ENCODE results near the gene SNRNP70. TPM values are rescaled to one million over a fixed set of nuclear protein-coding genes. Genes with fewer than 3 reads are reported as not detected.

The SNRNP70 gene
- total RNA-seq, 1 donor from 2014 or later: 203 TPM

DNA sequence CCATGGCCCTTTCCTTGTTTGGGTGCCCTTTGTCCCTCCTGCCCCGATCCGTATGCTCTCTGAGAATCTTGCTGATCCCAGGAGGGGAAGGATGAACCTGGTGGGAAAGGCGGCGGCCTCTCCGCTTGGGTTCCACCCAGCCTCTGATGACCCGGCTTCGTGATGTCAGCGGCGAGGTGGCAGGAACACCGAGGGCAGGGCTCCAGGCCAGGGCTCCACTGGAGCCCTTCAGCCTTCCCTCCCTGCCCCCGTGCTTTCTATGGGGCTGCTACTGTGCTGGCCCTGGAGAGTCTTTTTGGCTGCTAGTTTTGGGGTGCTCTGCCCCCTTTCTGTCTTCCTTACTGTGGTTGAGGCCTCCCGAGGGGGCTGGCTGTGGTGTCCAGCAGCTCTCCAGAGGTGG is 17.1 kb downstream of the SNRNP70 start:
- H3K27ac Mint-ChIP-seq (ENCODE audit: unreplicated experiment): no peak overlapping the region

DNA sequence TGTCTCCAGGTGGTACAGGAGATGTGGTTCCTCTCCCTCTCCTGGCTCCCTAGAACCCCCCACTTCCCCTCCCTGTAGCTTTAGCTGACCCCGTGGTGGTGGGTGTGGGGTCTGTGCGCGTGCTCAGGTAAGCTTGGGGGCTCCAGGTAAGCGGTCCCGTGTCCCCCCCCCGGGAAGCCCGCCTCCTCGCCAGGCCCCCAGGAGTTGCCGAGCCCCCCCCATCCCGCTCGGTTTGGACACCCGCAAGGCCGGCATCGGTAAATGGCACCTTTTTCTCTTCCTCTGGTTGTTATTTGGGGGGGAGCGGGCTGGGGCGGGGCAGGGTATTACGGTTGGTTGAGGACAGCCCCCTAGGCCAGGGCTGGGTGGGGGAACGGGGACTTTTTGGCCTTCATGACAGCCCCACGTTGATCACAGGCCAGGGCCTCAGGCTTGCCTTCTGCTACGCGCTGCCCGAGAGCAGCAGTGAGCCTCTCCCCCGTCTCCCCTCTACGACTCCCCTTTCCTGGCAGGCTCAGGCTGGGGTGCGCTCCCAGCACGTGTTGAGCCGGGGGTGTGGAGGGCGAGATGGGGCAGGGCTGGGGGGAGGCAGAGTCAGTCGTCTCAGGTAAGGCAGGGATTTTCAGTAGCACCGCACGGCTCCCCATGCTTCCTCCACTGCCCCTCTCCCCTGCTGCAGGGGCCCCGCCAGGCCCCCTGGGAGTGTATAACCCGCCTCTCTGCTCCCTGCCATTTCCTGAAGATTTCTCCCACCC is 18.3 kb downstream of the SNRNP70 start:
- Mint-ChIP-seq H3K27me3 (ENCODE audit: unreplicated experiment) (peaks cover 6% of the 10 kb centered on the region), H3K36me3 (ENCODE audit: low read depth, unreplicated experiment) (peaks cover 32% of the 10 kb centered on the region), H3K4me1 (ENCODE audit: unreplicated experiment) (peaks cover 7% of the 10 kb centered on the region), H3K9me3 (ENCODE audit: unreplicated experiment) (no peaks in the 10 kb centered on the region), H3K27ac (ENCODE audit: unreplicated experiment) (no peak overlapping the region), H3K4me3 (ENCODE audit: unreplicated experiment) (no peak overlapping the region)
- DNase-seq (ENCODE audit: low spot score): no peak
- TF ChIP-seq, protein P1, sequence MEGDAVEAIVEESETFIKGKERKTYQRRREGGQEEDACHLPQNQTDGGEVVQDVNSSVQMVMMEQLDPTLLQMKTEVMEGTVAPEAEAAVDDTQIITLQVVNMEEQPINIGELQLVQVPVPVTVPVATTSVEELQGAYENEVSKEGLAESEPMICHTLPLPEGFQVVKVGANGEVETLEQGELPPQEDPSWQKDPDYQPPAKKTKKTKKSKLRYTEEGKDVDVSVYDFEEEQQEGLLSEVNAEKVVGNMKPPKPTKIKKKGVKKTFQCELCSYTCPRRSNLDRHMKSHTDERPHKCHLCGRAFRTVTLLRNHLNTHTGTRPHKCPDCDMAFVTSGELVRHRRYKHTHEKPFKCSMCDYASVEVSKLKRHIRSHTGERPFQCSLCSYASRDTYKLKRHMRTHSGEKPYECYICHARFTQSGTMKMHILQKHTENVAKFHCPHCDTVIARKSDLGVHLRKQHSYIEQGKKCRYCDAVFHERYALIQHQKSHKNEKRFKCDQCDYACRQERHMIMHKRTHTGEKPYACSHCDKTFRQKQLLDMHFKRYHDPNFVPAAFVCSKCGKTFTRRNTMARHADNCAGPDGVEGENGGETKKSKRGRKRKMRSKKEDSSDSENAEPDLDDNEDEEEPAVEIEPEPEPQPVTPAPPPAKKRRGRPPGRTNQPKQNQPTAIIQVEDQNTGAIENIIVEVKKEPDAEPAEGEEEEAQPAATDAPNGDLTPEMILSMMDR (IDR thresholded peaks at IDR 0.05; ENCODE audit: unreplicated experiment): no peak

More for the DNA sequence above, 17.1 kb downstream of the SNRNP70 start:
- Mint-ChIP-seq H3K4me1 (ENCODE audit: unreplicated experiment) (peaks cover 7% of the 10 kb centered on the region), H3K9me3 (ENCODE audit: unreplicated experiment) (no peaks in the 10 kb centered on the region), H3K36me3 (ENCODE audit: low read depth, unreplicated experiment) (peaks cover 38% of the 10 kb centered on the region), H3K4me3 (ENCODE audit: unreplicated experiment) (no peak overlapping the region), H3K27me3 (ENCODE audit: unreplicated experiment) (peaks cover 5% of the 10 kb centered on the region)
- no peak for DNase-seq (ENCODE audit: low spot score)
- TF ChIP-seq, protein P1 (IDR thresholded peaks at IDR 0.05; ENCODE audit: unreplicated experiment): no peak

DNA sequence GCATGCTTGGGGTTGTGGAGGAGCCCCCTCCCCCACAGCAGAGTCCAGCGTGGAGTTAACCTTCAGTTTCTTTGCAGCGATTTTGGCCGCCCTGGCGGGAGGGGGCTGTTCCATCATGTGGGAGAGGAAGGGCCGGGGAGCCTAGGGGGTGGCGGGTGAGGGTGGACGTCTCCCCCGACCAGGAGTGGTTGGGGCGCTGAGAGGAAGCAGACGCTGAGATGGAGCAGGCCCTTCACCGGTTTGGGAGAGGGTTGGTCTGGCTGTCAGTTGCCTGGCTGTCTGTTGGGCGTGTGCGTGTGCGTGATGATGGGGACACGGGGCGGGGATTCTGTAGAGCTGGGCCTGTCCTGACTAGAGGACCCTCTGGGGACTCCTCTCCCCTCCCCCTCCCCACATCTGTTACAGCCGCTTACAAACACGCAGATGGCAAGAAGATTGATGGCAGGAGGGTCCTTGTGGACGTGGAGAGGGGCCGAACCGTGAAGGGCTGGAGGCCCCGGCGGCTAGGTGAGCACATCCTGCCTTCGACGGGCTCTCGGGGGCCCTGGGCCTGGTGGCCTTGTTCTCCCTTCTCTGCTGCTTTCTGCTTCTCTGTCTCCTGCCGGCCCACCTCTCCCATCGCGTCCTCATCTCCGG is 19.1 kb downstream of the SNRNP70 start:
- no peak overlapping the region for H3K27ac Mint-ChIP-seq (ENCODE audit: unreplicated experiment)
- TF ChIP-seq, protein P1 (IDR thresholded peaks at IDR 0.05; ENCODE audit: unreplicated experiment): no peak
- H3K4me1 Mint-ChIP-seq (ENCODE audit: unreplicated experiment): peaks cover 15% of the 10 kb centered on the region
- no peak for DNase-seq (ENCODE audit: low spot score)
- H3K27me3 Mint-ChIP-seq (ENCODE audit: unreplicated experiment): peaks cover 9% of the 10 kb centered on the region
- peaks cover 33% of the 10 kb centered on the region for H3K36me3 Mint-ChIP-seq (ENCODE audit: low read depth, unreplicated experiment)
- H3K4me3 Mint-ChIP-seq (ENCODE audit: unreplicated experiment): peak overlapping the region; percentile 29
- no peaks in the 10 kb centered on the region for H3K9me3 Mint-ChIP-seq (ENCODE audit: unreplicated experiment)

DNA sequence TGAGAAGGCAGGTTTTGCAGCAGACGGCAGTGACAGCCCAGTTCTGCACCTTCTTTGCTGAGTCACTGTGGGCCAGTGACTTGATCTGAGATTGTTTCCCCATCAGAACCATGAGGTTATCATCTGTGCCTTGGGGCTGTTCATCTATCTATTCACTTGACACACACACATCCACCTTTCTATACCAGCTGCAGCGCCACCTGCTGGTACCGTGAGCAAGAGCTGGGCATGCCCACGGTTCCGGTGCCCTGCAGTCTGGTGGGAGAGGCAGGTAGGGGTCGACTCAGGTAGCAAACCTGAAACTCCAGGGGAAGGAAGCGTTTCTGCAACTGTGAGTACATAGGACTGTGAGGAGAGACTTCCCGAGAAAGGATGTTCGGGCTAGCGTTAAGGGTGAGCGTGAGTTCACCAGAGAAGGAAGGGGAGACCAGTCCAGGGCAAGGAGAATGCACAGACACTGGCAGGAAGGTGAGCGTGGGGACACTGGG is 21.4 kb downstream of the SNRNP70 start:
- DNase-seq (ENCODE audit: low spot score): peak; percentile 68
- peak overlapping the region; percentile 86 for H3K4me3 Mint-ChIP-seq (ENCODE audit: unreplicated experiment)
- peaks cover 24% of the 10 kb centered on the region for H3K36me3 Mint-ChIP-seq (ENCODE audit: low read depth, unreplicated experiment)
- TF ChIP-seq, protein P1 (IDR thresholded peaks at IDR 0.05; ENCODE audit: unreplicated experiment): peak; percentile 82
- H3K27ac Mint-ChIP-seq (ENCODE audit: unreplicated experiment): no peak overlapping the region
- peaks cover 10% of the 10 kb centered on the region for H3K27me3 Mint-ChIP-seq (ENCODE audit: unreplicated experiment)
- no peaks in the 10 kb centered on the region for H3K9me3 Mint-ChIP-seq (ENCODE audit: unreplicated experiment)
- peaks cover 20% of the 10 kb centered on the region for H3K4me1 Mint-ChIP-seq (ENCODE audit: unreplicated experiment)

All from endothelial cell (in vitro differentiated cells).